Measurements from ENCODE around the gene TPT1.

- no peak for TF ChIP-seq CTCF (IDR thresholded peaks at IDR 0.05)
- TF ChIP-seq POLR2AphosphoS5 (IDR thresholded peaks at IDR 0.05), result no peak
- no peak for TF ChIP-seq POLR2A (IDR thresholded peaks at IDR 0.05; ENCODE audit: low read depth)
- no peak for TF ChIP-seq EP300 (IDR thresholded peaks at IDR 0.05)
Observed at GRCh38 chr13:45306966-45307365, 34.0 kb downstream of the TPT1 start.

All from esophagus muscularis mucosa (tissue), 4 donors.